Smooth muscle cell (in vitro differentiated cells): ENCODE results near the gene OR7G2. TPM values are rescaled to one million over a fixed set of nuclear protein-coding genes. Genes with fewer than 3 reads are reported as not detected.

Experiments
- DNase-seq: peaks from one replicate; lab custom pipeline; 2025; ENCODE audit not compliant: unreplicated experiment; lab: John Stamatoyannopoulos, UW
- H2AFZ ChIP-seq: fragments of 200-600 bp; sonication (generic); 2 replicates; pipeline ENCODE4 v1.6.0; 2016; ENCODE audit warnings: antibody characterized with exemption, low read depth, mild to moderate bottlenecking
- H3F3A ChIP-seq: fragments of 200-600 bp; sonication (generic); 2 replicates; pipeline ENCODE4 v1.6.0; 2017; ENCODE audit warnings: antibody characterized with exemption, low read depth
- H3K27ac ChIP-seq: fragments of 200-600 bp; sonication (generic); 2 replicates; pipeline ENCODE4 v1.5.1; 2016; ENCODE audit warnings: low read depth, mild to moderate bottlenecking
- H3K27me3 ChIP-seq: fragments of 200-600 bp; sonication (generic); 2 replicates; pipeline ENCODE4 v1.6.1; 2016; ENCODE audit warnings: low read depth, mild to moderate bottlenecking
- H3K36me3 ChIP-seq: fragments of 200-600 bp; sonication (generic); 2 replicates; pipeline ENCODE4 v1.5.1; 2016; ENCODE audit warnings: low read depth
- H3K4me1 ChIP-seq: fragments of 200-600 bp; sonication (generic); 2 replicates; pipeline ENCODE4 v1.5.1; 2016; ENCODE audit warnings: low read depth
- H3K4me2 ChIP-seq: fragments of 200-600 bp; sonication (generic); 2 replicates; pipeline ENCODE4 v1.6.0; 2016; ENCODE audit warnings: mild to moderate bottlenecking
- H3K4me3 ChIP-seq: fragments of 200-600 bp; sonication (generic); 2 replicates; pipeline ENCODE4 v1.5.1; 2016; ENCODE audit warnings: mild to moderate bottlenecking
- H3K79me2 ChIP-seq: fragments of 200-600 bp; sonication (generic); 2 replicates; pipeline ENCODE4 v1.6.0; 2016; ENCODE audit warnings: low read depth, mild to moderate bottlenecking
- H3K9ac ChIP-seq: fragments of 200-600 bp; sonication (generic); 2 replicates; pipeline ENCODE4 v1.6.0; 2016; ENCODE audit warnings: low read depth
- H3K9me3 ChIP-seq: fragments of 200-600 bp; sonication (generic); replicated peaks from 2 replicates; pipeline ENCODE4 v1.5.1; 2016; ENCODE audit warnings: low read depth
- H4K20me1 ChIP-seq: fragments of 200-600 bp; sonication (generic); 2 replicates; pipeline ENCODE4 v1.6.0; 2016; ENCODE audit warnings: low read depth
- CTCF ChIP-seq: fragments of 200-600 bp; sonication (generic); IDR thresholded peaks from 2 replicates; pipeline ENCODE4 v1.5.1; 2017; ENCODE audit warnings: borderline replicate concordance, mild to moderate bottlenecking, antibody characterized with exemption; ENCODE audit not compliant: insufficient read depth, poor library complexity, severe bottlenecking
- WGBS: methylation state at CpG from one replicate; pipeline ENCODE4 v1.1.7; 2016; ENCODE audit warnings: low lambda C conversion rate; 5-methylcytosine and 5-hydroxymethylcytosine counted together
- polyA plus RNA-seq: library from polyadenylated mRNA; unstranded; fragments of >200 nt; fragmentation: Nextera tagmentation; extraction: Ambion mirVana; gene quantifications from 2 replicates; pipeline ENCODE4 v1.2.1, GENCODE V29; 2016
- total RNA-seq: library from RNA; depleted of rRNA; stranded (reverse); fragments of >200 nt; gene quantifications from 2 replicates; pipeline ENCODE4 v1.2.3, GENCODE V29; 2014

Gene OR7G2
- total and polyA plus RNA-seq, 2 experiments from 2014 or later = not detected

GRCh38 chr19:9115307-9115813 is 8.1 kb upstream of the OR7G2 start, which contains the start of gene OR7G1:
Gene OR7G1 (minus strand): TSS chr19:9115763. CDS start chr19:9115763, 0 bp downstream.
- Histone ChIP-seq H3K9me3 (no peaks in the 10 kb centered on the region), H3K4me1 (no peaks in the 10 kb centered on the region), H3F3A (no peaks in the 10 kb centered on the region), H3K27ac (no peak within 1 kb of the TSS), H3K79me2 (no peaks in the 10 kb centered on the region), H3K36me3 (no peaks in the 10 kb centered on the region), H3K4me2 (no peak within 1 kb of the TSS), H3K4me3 (no peak within 1 kb of the TSS), H3K9ac (no peak within 1 kb of the TSS), H2AFZ (no peak within 1 kb of the TSS), H3K27me3 (no peaks in the 10 kb centered on the region), H4K20me1 (no peaks in the 10 kb centered on the region)
- TF ChIP-seq CTCF = no peak
- no peak for DNase-seq
- WGBS = 71% methylated on average over 2 of the region's 2 CpGs

GRCh38 chr19:9109959-9110358 is 2.7 kb upstream of the OR7G2 start:
- 47% methylated on average over 2 of the region's 2 CpGs for WGBS
- no peaks in the 10 kb centered on the region for H3F3A ChIP-seq
- H3K4me3 ChIP-seq = no peak overlapping the region
- H3K4me2 ChIP-seq = no peak overlapping the region
- no peaks in the 10 kb centered on the region for H3K27me3 ChIP-seq
- no peaks in the 10 kb centered on the region for H3K36me3 ChIP-seq
- no peak overlapping the region for H3K27ac ChIP-seq
- no peak overlapping the region for H2AFZ ChIP-seq
- no peaks in the 10 kb centered on the region for H4K20me1 ChIP-seq
- no peaks in the 10 kb centered on the region for H3K9me3 ChIP-seq
- no peak for TF ChIP-seq CTCF
- no peaks in the 10 kb centered on the region for H3K79me2 ChIP-seq
- no peak for DNase-seq
- no peak overlapping the region for H3K9ac ChIP-seq
- H3K4me1 ChIP-seq = no peaks in the 10 kb centered on the region

- Histone ChIP-seq H4K20me1 (no peaks in the 10 kb centered on the region), H3K9ac (no peak within 1 kb of the TSS), H3F3A (no peaks in the 10 kb centered on the region), H3K9me3 (no peaks in the 10 kb centered on the region), H3K36me3 (no peaks in the 10 kb centered on the region), H3K27me3 (no peaks in the 10 kb centered on the region), H3K79me2 (no peaks in the 10 kb centered on the region), H3K27ac (no peak within 1 kb of the TSS), H3K4me1 (no peaks in the 10 kb centered on the region), H3K4me2 (no peak within 1 kb of the TSS), H3K4me3 (no peak within 1 kb of the TSS), H2AFZ (no peak within 1 kb of the TSS)
- no peak for TF ChIP-seq CTCF
- no peak for DNase-seq
- 59% methylated on average over 2 of the region's 2 CpGs for WGBS
These were observed 20.5 kb downstream of the OR7G2 start, which contains the start of gene OR1M1 for GRCh38 chr19:9086761-9087160. Gene OR1M1 (plus strand): TSS chr19:9087061. CDS start chr19:9093245, 6,184 bp downstream.

DNA sequence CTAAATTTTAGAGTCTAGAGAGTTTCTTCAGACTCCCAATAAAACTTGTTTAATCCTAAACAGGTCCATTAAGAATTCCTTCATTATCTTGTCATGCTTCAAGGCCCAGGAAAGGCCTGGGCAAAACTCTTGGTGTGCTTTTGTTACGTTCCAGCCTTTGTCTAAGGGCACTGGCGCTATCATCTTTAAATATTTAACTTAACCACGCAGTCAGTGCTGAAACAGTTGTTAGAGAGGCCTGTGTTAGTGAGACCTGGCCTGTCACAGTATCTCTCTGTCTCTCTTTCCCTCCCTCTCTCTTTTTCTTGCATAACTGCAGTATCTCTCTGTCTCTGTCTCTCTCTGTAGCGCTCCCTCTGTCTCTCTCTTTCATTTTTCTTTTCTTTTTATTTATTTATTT is 28.6 kb downstream of the OR7G2 start:
- 70% methylated on average over 4 of the region's 4 CpGs for WGBS
- Histone ChIP-seq H3K36me3 (no peaks in the 10 kb centered on the region), H3K79me2 (no peaks in the 10 kb centered on the region), H3K9me3 (no peaks in the 10 kb centered on the region), H2AFZ (no peak overlapping the region), H3F3A (peaks cover 5% of the 10 kb centered on the region), H3K4me2 (no peak overlapping the region), H3K4me3 (no peak overlapping the region), H3K4me1 (peaks cover 5% of the 10 kb centered on the region), H3K27me3 (no peaks in the 10 kb centered on the region), H3K9ac (no peak overlapping the region), H4K20me1 (no peaks in the 10 kb centered on the region), H3K27ac (no peak overlapping the region)
- TF ChIP-seq CTCF = no peak
- DNase-seq = no peak
